IPS-18c (cell line): Measurements from ENCODE around the gene ZNF124.
"Not testable (repeated sequence)": the region's sequence is repeated elsewhere in the genome, so short reads cannot be mapped to it uniquely, and the experiment has no call there.

Experiments
- H3K4me3 ChIP-seq: 2 replicates; pipeline ENCODE4 v1.7.0; 2013; ENCODE audit warnings: low read depth, mild to moderate bottlenecking, low read length, moderate library complexity; ENCODE audit not compliant: insufficient read depth
- H3K9me3 ChIP-seq: one replicate; pipeline ENCODE4 v1.6.1; 2013; ENCODE audit warnings: mild to moderate bottlenecking, low read length, moderate library complexity; ENCODE audit not compliant: control insufficient read depth, insufficient read depth

The ZNF124 gene

GRCh38 chr1:247182994-247183393 lies 11.2 kb upstream of the ZNF124 start:
- Histone ChIP-seq H3K9me3 (peaks cover 13% of the 10 kb centered on the region), H3K4me3 (peak overlapping the region; percentile 9; the same call in 1 of the 2 replicates)

GRCh38 chr1:247180581-247180980 lies 8.8 kb upstream of the ZNF124 start:
- Histone ChIP-seq H3K9me3 (peaks cover 13% of the 10 kb centered on the region), H3K4me3 (no peak overlapping the region)

GRCh38 chr1:247177755-247178154 lies 5.9 kb upstream of the ZNF124 start:
- no peak overlapping the region for H3K4me3 ChIP-seq
- H3K9me3 ChIP-seq, result no peaks in the 10 kb centered on the region

DNA sequence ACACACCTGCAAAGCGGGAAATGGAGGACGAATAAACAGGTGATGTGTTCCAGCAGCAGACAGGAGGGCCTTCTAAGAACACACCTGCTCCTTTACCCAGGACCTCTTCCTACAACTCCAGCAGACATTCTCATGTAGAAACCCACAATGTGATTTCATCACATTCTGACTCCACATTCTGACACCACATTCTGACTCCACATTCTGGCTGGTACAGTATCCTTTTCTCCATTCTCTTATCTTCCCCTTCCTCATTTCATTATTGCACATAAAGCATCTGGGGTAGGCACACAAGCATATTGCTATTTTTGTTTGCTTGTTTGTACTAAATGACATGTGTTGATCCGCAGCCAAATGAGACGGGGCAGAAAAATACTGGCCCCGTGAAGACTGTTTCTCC lies 3.6 kb upstream of the ZNF124 start:
- H3K9me3 ChIP-seq, result no peaks in the 10 kb centered on the region

DNA sequence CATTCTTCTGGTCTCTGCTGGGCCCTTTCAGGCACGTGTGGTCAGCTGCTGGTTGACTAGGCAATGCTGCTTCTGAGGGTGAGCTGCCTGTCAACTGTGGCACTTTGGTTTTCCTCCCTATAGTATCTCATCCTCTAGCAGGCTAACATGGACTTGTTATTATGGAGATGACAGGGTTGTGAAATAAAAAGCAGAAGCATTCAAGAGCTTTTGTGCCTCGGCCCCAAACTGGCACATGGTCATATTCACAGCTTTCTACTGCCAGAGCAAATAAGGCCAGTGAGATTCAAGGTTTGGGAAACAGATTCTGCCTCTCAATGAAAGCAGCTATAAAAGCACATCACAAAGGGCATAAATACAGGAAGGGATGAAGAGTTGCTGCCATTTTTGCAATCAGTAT lies 1.6 kb upstream of the ZNF124 start:
- Histone ChIP-seq H3K9me3 (no peaks in the 10 kb centered on the region), H3K4me3 (no peak overlapping the region)

More for the DNA sequence above, 3.6 kb upstream of the ZNF124 start:
- H3K4me3 ChIP-seq, result no peak overlapping the region

DNA sequence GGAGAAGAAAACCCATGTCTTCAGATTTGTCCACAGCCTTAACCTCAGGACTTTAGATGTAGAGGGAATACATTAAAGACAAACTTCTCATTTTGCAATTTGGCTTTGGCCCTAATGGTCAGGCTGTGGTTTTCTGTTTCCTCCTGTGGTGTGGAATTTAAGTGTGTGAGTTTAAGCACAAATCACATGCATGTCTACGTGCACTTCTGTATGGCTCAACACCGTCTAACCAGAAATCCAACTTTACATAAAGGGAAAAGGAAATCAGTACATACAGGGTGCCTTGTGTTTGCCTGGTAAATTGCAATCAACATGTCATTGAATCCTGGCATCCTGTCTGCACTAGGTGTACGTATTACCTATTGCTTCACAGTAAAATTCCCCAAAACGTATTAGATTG lies 1.2 kb upstream of the ZNF124 start:
- Histone ChIP-seq H3K4me3 (no peak overlapping the region), H3K9me3 (no peaks in the 10 kb centered on the region)

GRCh38 chr1:247171443-247171842 lies 377 bp downstream of the ZNF124 start:
- H3K4me3 ChIP-seq, H3K9me3 ChIP-seq: not testable (repeated sequence)

DNA sequence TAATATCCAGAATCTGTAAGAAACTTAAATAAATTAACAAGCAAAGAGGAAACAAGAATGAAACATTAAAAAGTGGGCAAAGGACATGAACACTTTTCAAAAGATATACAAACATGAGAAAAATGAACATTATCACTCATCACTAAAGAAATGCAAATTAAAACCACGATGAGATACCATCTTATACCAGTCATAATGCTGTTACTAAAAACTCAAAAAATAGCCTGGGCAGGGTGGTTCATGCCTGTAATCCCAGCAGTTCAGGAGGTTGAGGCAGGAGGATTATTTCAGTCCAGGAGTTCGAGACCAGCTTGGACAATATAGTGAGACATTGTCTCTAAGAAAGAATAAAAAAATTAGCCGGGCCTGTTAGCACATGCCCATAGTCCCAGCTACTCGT lies 6.1 kb downstream of the ZNF124 start:
- H3K4me3 ChIP-seq, result no peak overlapping the region
- H3K9me3 ChIP-seq, result peaks cover 3% of the 10 kb centered on the region

- Histone ChIP-seq H3K4me3 (no peak overlapping the region), H3K9me3 (peaks cover 3% of the 10 kb centered on the region)
These were observed 7.1 kb downstream of the ZNF124 start for GRCh38 chr1:247164694-247165093.

GRCh38 chr1:247156787-247157232 lies 15.0 kb downstream of the ZNF124 start:
- Histone ChIP-seq H3K4me3 (no peak overlapping the region), H3K9me3 (peaks cover 20% of the 10 kb centered on the region)

DNA sequence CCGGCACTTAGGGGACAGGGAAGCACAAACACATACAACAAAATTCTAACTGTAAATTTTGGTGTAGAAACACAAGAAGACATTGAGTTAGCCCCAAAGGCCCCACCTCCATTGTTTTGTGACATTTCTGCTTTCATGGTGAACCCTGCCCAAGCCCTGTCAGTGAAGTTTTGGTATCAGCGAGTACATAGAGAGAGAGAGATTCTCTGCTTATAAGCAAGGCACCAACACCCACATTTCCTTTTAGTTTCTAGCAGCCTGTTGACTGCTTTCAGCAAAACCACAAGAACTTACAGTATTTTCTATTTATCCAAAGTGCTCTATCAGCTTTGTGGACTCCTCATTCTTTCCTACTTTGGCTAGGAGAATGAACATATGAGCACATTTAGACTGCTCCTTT lies 24.0 kb downstream of the ZNF124 start:
- Histone ChIP-seq H3K9me3 (peaks cover 4% of the 10 kb centered on the region), H3K4me3 (no peak overlapping the region)

DNA sequence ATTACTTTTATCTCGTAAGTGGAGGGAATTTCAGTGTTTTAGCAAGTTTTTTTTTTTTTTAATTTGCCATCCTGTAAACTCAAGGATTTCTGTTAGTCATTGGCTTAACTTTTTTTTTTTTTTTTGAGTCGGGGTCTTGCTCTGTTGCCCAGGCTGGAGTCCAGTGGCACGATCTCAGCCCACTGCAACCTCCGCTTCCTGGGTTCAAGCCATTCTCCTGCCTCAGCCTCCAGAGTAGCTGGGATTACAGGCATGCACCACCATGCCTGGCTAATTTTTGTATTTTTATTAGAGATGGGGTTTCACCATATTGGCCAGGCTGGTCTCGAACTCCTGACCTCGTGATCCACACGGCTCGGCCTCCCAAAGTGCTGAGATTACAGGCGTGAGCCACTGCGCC lies 24.7 kb downstream of the ZNF124 start:
- not testable (repeated sequence) for H3K4me3 ChIP-seq, H3K9me3 ChIP-seq

GRCh38 chr1:247146671-247147070 lies 25.1 kb downstream of the ZNF124 start:
- Histone ChIP-seq H3K9me3 (peaks cover 4% of the 10 kb centered on the region), H3K4me3 (no peak overlapping the region)

GRCh38 chr1:247145279-247145678 lies 26.5 kb downstream of the ZNF124 start:
- Histone ChIP-seq H3K9me3 (peaks cover 9% of the 10 kb centered on the region), H3K4me3 (no peak overlapping the region)

- H3K9me3 ChIP-seq, H3K4me3 ChIP-seq: not testable (repeated sequence)
These were observed 32.3 kb downstream of the ZNF124 start for GRCh38 chr1:247139557-247139956.

DNA sequence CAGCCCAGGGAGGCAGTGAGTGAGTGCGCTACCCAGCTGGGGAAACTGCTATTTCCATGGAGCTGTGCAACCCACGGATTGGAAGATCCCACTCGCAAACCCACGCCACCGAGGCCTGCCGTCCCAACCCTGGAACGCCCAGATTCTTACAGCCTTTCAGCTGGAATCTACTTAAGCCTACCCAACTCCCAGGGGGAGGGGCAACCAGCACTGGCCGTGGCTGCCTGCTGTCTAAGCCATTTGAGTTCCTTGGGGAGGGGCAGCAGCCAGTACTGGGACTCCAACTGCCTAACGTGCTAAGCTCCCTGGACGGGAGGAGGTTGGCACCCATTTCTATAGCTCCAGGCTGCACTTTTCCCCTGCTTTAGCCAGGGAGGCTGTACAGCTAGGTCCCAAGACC lies 40.6 kb downstream of the ZNF124 start:
- Histone ChIP-seq H3K4me3 (no peak overlapping the region), H3K9me3 (peaks cover 8% of the 10 kb centered on the region)

GRCh38 chr1:247127519-247128282 lies 44.1 kb downstream of the ZNF124 start:
- H3K9me3 ChIP-seq, result not testable (repeated sequence)
- H3K4me3 ChIP-seq, result peak overlapping the region; percentile 31; the same call in 1 of the 2 replicates

DNA sequence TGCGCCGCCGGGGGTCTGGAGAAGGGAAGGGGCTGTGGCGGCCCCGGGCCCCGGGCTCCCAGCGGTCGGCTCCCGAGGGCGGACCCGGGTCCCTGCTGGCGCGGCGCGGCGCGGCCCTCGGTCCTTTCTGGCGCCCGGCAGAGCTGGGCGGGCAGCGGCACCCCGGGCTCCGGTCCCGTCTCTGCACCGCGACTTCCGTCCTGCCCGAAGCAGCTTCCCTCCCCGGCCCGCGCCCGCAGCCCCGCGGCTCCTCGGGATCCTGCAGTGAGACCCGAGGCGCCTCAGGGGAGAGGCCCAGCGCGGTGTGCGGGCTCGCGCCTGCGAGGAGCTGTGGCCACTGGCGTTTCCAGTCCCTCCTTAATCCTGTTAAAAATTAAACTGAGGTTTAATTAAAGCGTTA lies 45.2 kb downstream of the ZNF124 start:
- H3K9me3 ChIP-seq, H3K4me3 ChIP-seq: not testable (repeated sequence)

- H3K4me3 ChIP-seq, H3K9me3 ChIP-seq: not testable (repeated sequence)
These were observed 45.7 kb downstream of the ZNF124 start for GRCh38 chr1:247126166-247126565.
